ENCODE data around the gene PRRC2A.

PRRC2A gene

GRCh38 chr6:31654574-31655348 is 34.2 kb downstream of the PRRC2A start:
- DNase-seq, result no peak

GRCh38 chr6:31655349-31656237 is 35.1 kb downstream of the PRRC2A start, which contains the start of gene APOM:
TSS of gene APOM (plus strand) at chr6:31655894. CDS start at chr6:31655967, 73 bp downstream.
- DNase-seq, result no peak

GRCh38 chr6:31657406-31658157 is 37.1 kb downstream of the PRRC2A start:
- DNase-seq, result peak in 1 of 2 experiments; percentile 36

- no peak for DNase-seq
These were observed 37.7 kb downstream of the PRRC2A start for GRCh38 chr6:31658158-31658688.

- DNase-seq, result no peak
These were observed 38.6 kb downstream of the PRRC2A start for GRCh38 chr6:31658983-31659648.

GRCh38 chr6:31659649-31660380 is 39.3 kb downstream of the PRRC2A start:
- DNase-seq, result peak; percentile 51 to 66

GRCh38 chr6:31660381-31661261 is 40.1 kb downstream of the PRRC2A start, which contains the start of gene C6orf47:
TSS of gene C6orf47 (minus strand) at chr6:31660778. CDS start at chr6:31659947, 831 bp downstream.
- DNase-seq, result peak; percentile 78 to 84

GRCh38 chr6:31661262-31662123 is 41.0 kb downstream of the PRRC2A start:
- no peak for DNase-seq

GRCh38 chr6:31662124-31662723 is 41.7 kb downstream of the PRRC2A start:
- no peak for DNase-seq

- DNase-seq, result no peak
These were observed 42.8 kb downstream of the PRRC2A start for GRCh38 chr6:31663126-31663960.

- DNase-seq, result peak; percentile 21 to 34
These were observed 43.7 kb downstream of the PRRC2A start for GRCh38 chr6:31663961-31664789.

GRCh38 chr6:31664790-31665500 is 44.4 kb downstream of the PRRC2A start, which contains the start of gene GPANK1:
TSS of gene GPANK1 (minus strand) at chr6:31664997. CDS start at chr6:31664478, 519 bp downstream.
- DNase-seq, result peak; percentile 88 to 91

GRCh38 chr6:31665501-31666336 is 45.2 kb downstream of the PRRC2A start, which contains the start of gene CSNK2B:
TSS of gene CSNK2B (plus strand) at chr6:31666080. CDS start at chr6:31666832, 752 bp downstream.
- DNase-seq, result peak; percentile 98

GRCh38 chr6:31666337-31666965 is 45.9 kb downstream of the PRRC2A start:
- DNase-seq, result no peak

All from activated CD4-positive, alpha-beta T cell treated with anti-CD3 and anti-CD28 coated beads, Interleukin-2, amount 50 U/mL, for 48 hours (primary cell).